K562 (cell line): ENCODE measurements around the gene NEK1. TPM values are rescaled to one million over a fixed set of nuclear protein-coding genes. Genes with fewer than 3 reads are reported as not detected.

Experiments
- ATAC-seq: fragments of 200-7000 bp; cut with Tn5 transposase; 3 replicates; pipeline ENCODE4 v1.9.1; 2020; ENCODE audit warnings: moderate library complexity
- BruUV-seq: library from RNA; stranded (reverse); fragments of 400-500 nt; replicated peaks from 2 replicates; lab custom pipeline; 2021; lab: Mats Ljungman, UMichigan
- CTCF ChIA-PET: fragments of 300-600 bp; formaldehyde crosslinking; extraction: SDS; loops from one replicate; lab custom pipeline; 2021; ENCODE audit warnings: low intra/inter-chr PET ratio; lab: Yijun Ruan, JAX
- POLR2A ChIA-PET: fragments of 300-600, 350-650 bp; sonication (Branson Sonifier 250); formaldehyde crosslinking; extraction: SDS; loops from one replicate; lab custom pipeline; 2021; ENCODE audit warnings: antibody characterized with exemption, inconsistent platforms; lab: Yijun Ruan, JAX
- DNase-seq, 4 experiments: peaks; one replicate each; pipeline versions ENCODE4 v3.0.0 to v3.0.0-alpha.2; 2011 to 2018; ENCODE audit warnings: low spot score in 3 of 4, mixed read lengths in 3 of 4; ENCODE audit errors: extremely low read depth in 1 of 4
- FAIRE-seq: peaks from 2 replicates; lab custom pipeline; 2011; peaks lifted over from hg19 to GRCh38; lab: Jason Lieb, UNC
- H2AFZ ChIP-seq: 2 replicates; pipeline ENCODE4 v1.6.0; 2011; ENCODE audit warnings: low read depth, low read length, control low read depth, inconsistent platforms
- H3K27ac ChIP-seq: fragments of 200-600 bp; 3 replicates; pipeline ENCODE4 v1.8.0; 2011; ENCODE audit warnings: low read depth, mild to moderate bottlenecking, control low read depth, inconsistent platforms, low read length, moderate library complexity, mixed read lengths; ENCODE audit errors: extremely low read depth
- H3K27me3 ChIP-seq, 2 experiments: fragments of 300-600 bp in 1 of 2; 2 replicates in 1 of 2; 3 replicates in 1 of 2; pipeline versions ENCODE4 v1.6.0 to v1.8.0; 2011; ENCODE audit warnings: inconsistent platforms in 2 of 2, low read length in 2 of 2, mild to moderate bottlenecking in 1 of 2, mixed read lengths in 1 of 2, moderate library complexity in 1 of 2; ENCODE audit not compliant: control insufficient read depth in 2 of 2, insufficient read depth in 2 of 2
- H3K36me3 ChIP-seq: fragments of 300-600 bp; 3 replicates; pipeline ENCODE4 v1.8.0; 2011; ENCODE audit warnings: mild to moderate bottlenecking, low read length, inconsistent platforms; ENCODE audit not compliant: control insufficient read depth, insufficient read depth
- H3K4me1 ChIP-seq, 2 experiments: fragments of 200-600 bp in 1 of 2; replicated peaks in 1 of 2; 2 replicates in 1 of 2; 3 replicates in 1 of 2; pipeline versions ENCODE4 v1.5.1 to v1.8.0; 2011; ENCODE audit warnings: inconsistent platforms in 2 of 2, low read length in 2 of 2, mild to moderate bottlenecking in 1 of 2, mixed read lengths in 1 of 2, moderate library complexity in 1 of 2; ENCODE audit not compliant: control insufficient read depth in 2 of 2, insufficient read depth in 2 of 2
- H3K4me2 ChIP-seq: 2 replicates; pipeline ENCODE4 v1.6.1; 2011; ENCODE audit warnings: low read length, control low read depth, inconsistent platforms, mixed read lengths; ENCODE audit not compliant: insufficient read depth
- H3K4me3 ChIP-seq: fragments of 200-600 bp; sonication (generic), shearing (Covaris generic); 2 replicates; pipeline ENCODE4 v1.5.1; 2016; ENCODE audit warnings: control low read depth, inconsistent platforms
- H3K79me2 ChIP-seq: fragments of 200-600 bp; 3 replicates; pipeline ENCODE4 v1.8.0; 2011; ENCODE audit warnings: low read length, inconsistent platforms; ENCODE audit not compliant: control insufficient read depth, insufficient read depth
- H3K9ac ChIP-seq, 2 experiments: 2 replicates each; pipeline versions ENCODE4 v1.6.0 to v1.6.1; 2011; ENCODE audit warnings: low read depth in 2 of 2, low read length in 2 of 2, control low read depth in 1 of 2, inconsistent platforms in 1 of 2, mild to moderate bottlenecking in 1 of 2, mixed read lengths in 1 of 2; ENCODE audit not compliant: insufficient read depth in 1 of 2
- H3K9me1 ChIP-seq: one replicate; pipeline ENCODE4 v1.6.0; 2011; ENCODE audit warnings: inconsistent platforms, mild to moderate bottlenecking, low read length, moderate library complexity; ENCODE audit not compliant: control insufficient read depth, insufficient read depth
- H3K9me3 ChIP-seq: replicated peaks from 2 replicates; pipeline ENCODE4 v1.5.1; 2011; ENCODE audit warnings: low read depth, low read length, inconsistent platforms; ENCODE audit not compliant: control insufficient read depth, insufficient read depth
- H4K20me1 ChIP-seq: replicated peaks from 2 replicates; pipeline ENCODE4 v1.6.1; 2011; ENCODE audit warnings: low read length, inconsistent platforms, mixed read lengths; ENCODE audit not compliant: control insufficient read depth, insufficient read depth
- MCM3 ChIP-seq: fragments of 450-650 bp; IDR thresholded peaks from 2 replicates; pipeline ENCODE4 v1.6.1; 2016
- MCM5 ChIP-seq: fragments of 450-650 bp; IDR thresholded peaks from 2 replicates; pipeline ENCODE4 v1.6.1; 2016; ENCODE audit warnings: low read depth
- MYBL2 ChIP-seq, 2 experiments: fragments of 450-650 bp in 1 of 2; sonication (generic) in 1 of 2; formaldehyde crosslinking in 1 of 2; IDR thresholded peaks; 2 replicates each; pipeline versions ENCODE4 v1.6.1 to v1.8.1; 2017 to 2022; ENCODE audit warnings: borderline replicate concordance in 1 of 2, inconsistent platforms in 1 of 2, low read depth in 1 of 2, mild to moderate bottlenecking in 1 of 2, missing genetic modification reagents in 1 of 2, moderate library complexity in 1 of 2
- MYNN ChIP-seq, 2 experiments: sonication (generic); formaldehyde crosslinking in 1 of 2; IDR thresholded peaks; 2 replicates each; pipeline versions ENCODE4 v1.5.0 to v1.6.1; 2016 to 2020; ENCODE audit warnings: antibody characterized with exemption in 1 of 2, missing genetic modification reagents in 1 of 2
- NFATC3 ChIP-seq: fragments of 450-650 bp; IDR thresholded peaks from 2 replicates; pipeline ENCODE4 v1.6.1; 2017; ENCODE audit warnings: mild to moderate bottlenecking
- NR2F6 ChIP-seq: fragments of 450-650 bp; formaldehyde crosslinking; IDR thresholded peaks from 2 replicates; pipeline ENCODE4 v1.4.0; 2020; ENCODE audit warnings: mild to moderate bottlenecking
- TBP ChIP-seq: optimal IDR thresholded peaks from 2 replicates; pipeline ENCODE3; 2011; ENCODE audit warnings: low read depth, low read length, improper control_type of control experiment
- WGBS: fragments of 100-300 bp; shearing (Covaris generic); methylation state at CpG from one replicate; pipeline ENCODE4 v1.1.6; 2016; ENCODE audit warnings: low coverage, mixed read lengths; ENCODE audit not compliant: insufficient coverage; ENCODE audit errors: missing lambda C conversion rate; 5-methylcytosine and 5-hydroxymethylcytosine counted together
- in situ Hi-C: fragments of 300-500 bp; cut with MboI; formaldehyde crosslinking; loops from 4 replicates; pipeline ENCODE4 v1.15.0; 2018; ENCODE audit warnings: inconsistent platforms, mixed read lengths
- intact Hi-C: fragments of 100-400 bp; cut with micrococcal nuclease; formaldehyde crosslinking; loops from 2 replicates; pipeline ENCODE4 v1.14.2; 2022
- polyA plus RNA-seq, 8 experiments: library from polyadenylated mRNA; depleted of rRNA in 4 of 8; stranded (reverse) in 5 of 8; unstranded in 3 of 8; fragments of >200 nt; fragmentation: Nextera tagmentation in 2 of 8; fragmentation: Illumina TruSeq in 1 of 8; extraction: Ambion mirVana in 2 of 8; extraction: Trizol in 1 of 8; gene quantifications; 2 replicates each; pipeline versions ENCODE4 v1.2.1 to v1.2.3, GENCODE V29; 2011 to 2014; ENCODE audit warnings: inconsistent platforms in 1 of 8, missing spikeins in 1 of 8
- total RNA-seq, 7 experiments: library from RNA; depleted of rRNA in 6 of 7; stranded (reverse); fragments of >200 nt in 6 of 7; fragmentation: Illumina TruSeq in 2 of 7; extraction: Trizol in 2 of 7; gene quantifications; 2 replicates each; pipeline versions ENCODE4 v1.2.1 to v1.2.3, GENCODE V29; 2011 to 2021; ENCODE audit warnings: low replicate concordance in 1 of 7
- TF ChIP-seq, protein P1 (sequence below): sonication (generic); formaldehyde crosslinking; IDR thresholded peaks from 2 replicates; pipeline ENCODE4 v1.8.0; 2022; ENCODE audit warnings: mild to moderate bottlenecking, low read depth, missing genetic modification reagents

NEK1 gene
- total and polyA plus RNA-seq, 9 of the 15 experiments (the other 6 are each of a cell fraction or from before 2014, with no cell fraction given) = 6.2 to 15.7 (median 10.3) TPM

DNA sequence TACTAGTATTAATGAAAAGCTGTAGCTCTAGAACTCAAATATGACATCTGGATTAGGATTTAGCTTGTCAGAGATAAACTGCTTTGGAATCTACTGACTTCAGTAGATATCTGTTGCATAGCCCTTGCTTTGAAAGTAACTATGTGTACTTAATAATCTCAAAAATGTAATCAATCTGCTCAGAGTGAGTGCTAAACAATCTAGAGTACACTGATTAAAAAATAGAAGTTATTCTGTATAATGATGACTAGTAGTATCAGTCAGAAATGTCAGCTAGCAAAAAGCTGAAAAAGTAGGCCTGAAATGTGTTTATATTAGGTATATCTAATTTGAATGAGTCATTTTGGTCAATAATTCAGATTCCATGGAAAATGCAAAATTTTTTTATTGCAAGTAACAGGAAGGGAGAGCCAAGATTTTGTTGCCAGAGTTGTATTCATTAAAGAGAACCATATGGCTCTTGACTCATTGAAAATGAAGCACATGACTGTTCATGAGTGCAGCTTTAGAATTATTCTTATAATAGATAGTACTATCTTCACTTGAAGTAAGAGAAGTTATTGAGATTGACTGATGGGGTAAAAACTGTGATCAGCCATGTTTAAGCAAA is 28.0 kb upstream of the NEK1 start:
- Histone ChIP-seq H3K4me3 (no peak overlapping the region), H3K79me2 (0 out of 3 replicates have a peak, but pooled peaks cover 2% of the 10 kb centered on the region), H4K20me1 (no peaks in the 10 kb centered on the region), H3K9me3 (no peaks in the 10 kb centered on the region), H3K36me3 (peaks cover 55% of the 10 kb centered on the region; the same call in 1 of the 3 replicates), H3K9me1 (no peaks in the 10 kb centered on the region), H3K27me3 (no peaks in the 10 kb centered on the region), H3K4me1 (no peaks in the 10 kb centered on the region), H3K9ac (no peak overlapping the region), H2AFZ (no peak overlapping the region), H3K4me2 (no peak overlapping the region), H3K27ac (no peak overlapping the region)
- in situ Hi-C loops (no loop called here), intact Hi-C loops (no loop called here)
- ATAC-seq (no peak), FAIRE-seq (no peak), DNase-seq (no peak)
- no TSS peak for BruUV-seq
- POLR2A ChIA-PET = interaction anchor here (0.6 to 1.8 kb wide), 6 partner anchors 9 to 70 kb away, joined by 3 to 5 read pairs (median 3); partner anchors contain the start of gene CLCN3
- CTCF ChIA-PET = no interaction called here
- TF ChIP-seq TBP (no peak), NR2F6 (CRISPR knock-in tag) (no peak)

DNA sequence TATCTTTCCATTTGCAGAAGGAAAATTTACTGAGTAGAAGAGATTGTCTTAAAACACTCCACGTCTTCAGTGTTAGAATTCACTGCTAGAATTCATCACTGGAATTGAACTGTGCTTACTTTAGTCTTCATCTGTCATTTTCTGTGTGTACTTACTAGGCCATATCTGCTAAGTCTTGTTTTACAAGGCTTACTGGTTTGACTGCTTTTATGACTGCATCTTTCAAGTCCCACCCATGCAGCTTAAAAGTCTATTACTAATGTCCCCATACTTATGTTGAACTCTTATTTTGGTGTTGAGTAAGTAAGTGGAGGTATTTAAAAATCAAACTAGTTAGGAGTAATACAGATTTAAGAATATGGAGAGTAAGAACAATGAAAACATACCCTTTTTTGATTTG is 22.6 kb upstream of the NEK1 start:
- Histone ChIP-seq H3K4me3 (no peak overlapping the region), H3K9me1 (no peaks in the 10 kb centered on the region), H3K4me2 (no peak overlapping the region), H3K79me2 (peaks cover 45% of the 10 kb centered on the region), H4K20me1 (no peaks in the 10 kb centered on the region), H2AFZ (no peak overlapping the region), H3K27ac (peak overlapping the region; percentile 33; the same call in 1 of the 3 replicates), H3K36me3 (peaks cover 40% of the 10 kb centered on the region; the same call in 1 of the 3 replicates), H3K9me3 (no peaks in the 10 kb centered on the region), H3K9ac (no peak overlapping the region), H3K27me3 (no peaks in the 10 kb centered on the region), H3K4me1 (peaks cover 0 to 4% of the 10 kb centered on the region in 2 experiments; a peak in 2 of 5 replicates)
- no peak for TF ChIP-seq MCM3
- TF ChIP-seq MYBL2 (IDR thresholded peaks at IDR 0.05; ENCODE audit: low read depth) = no peak
- TF ChIP-seq MYBL2 (CRISPR knock-in tag; IDR thresholded peaks at IDR 0.05; ENCODE audit: borderline replicate concordance) = no peak
- peak; percentile 72 for TF ChIP-seq MYNN (IDR thresholded peaks at IDR 0.05)
- no peak for TF ChIP-seq MYNN (CRISPR knock-in tag; IDR thresholded peaks at IDR 0.05)
- TF ChIP-seq, protein P1, sequence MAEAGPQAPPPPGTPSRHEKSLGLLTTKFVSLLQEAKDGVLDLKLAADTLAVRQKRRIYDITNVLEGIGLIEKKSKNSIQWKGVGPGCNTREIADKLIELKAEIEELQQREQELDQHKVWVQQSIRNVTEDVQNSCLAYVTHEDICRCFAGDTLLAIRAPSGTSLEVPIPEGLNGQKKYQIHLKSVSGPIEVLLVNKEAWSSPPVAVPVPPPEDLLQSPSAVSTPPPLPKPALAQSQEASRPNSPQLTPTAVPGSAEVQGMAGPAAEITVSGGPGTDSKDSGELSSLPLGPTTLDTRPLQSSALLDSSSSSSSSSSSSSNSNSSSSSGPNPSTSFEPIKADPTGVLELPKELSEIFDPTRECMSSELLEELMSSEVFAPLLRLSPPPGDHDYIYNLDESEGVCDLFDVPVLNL (CRISPR knock-in tag) = no peak
- TF ChIP-seq NFATC3 = no peak
- TF ChIP-seq MCM5 = no peak
- ATAC-seq (peak; percentile 69), FAIRE-seq (no peak), DNase-seq (no peak)
- WGBS = 59% methylated on average over 1 of the region's 1 CpG
- intact Hi-C loops (no loop called here), in situ Hi-C loops (no loop called here)
- BruUV-seq = no TSS peak
- CTCF ChIA-PET = no interaction called here
- POLR2A ChIA-PET = interaction anchor here (0.6 to 1.4 kb wide), 4 partner anchors 9 to 25 kb away, joined by 3 to 5 read pairs (median 4); no protein-coding TSS in a partner anchor
